Large intestine (tissue), 3 donors: ENCODE measurements around the gene MTMR11. TPM values are rescaled to one million over a fixed set of nuclear protein-coding genes. Genes with fewer than 3 reads are reported as not detected.
"Not testable (repeated sequence)": the region's sequence is repeated elsewhere in the genome, so short reads cannot be mapped to it uniquely, and the experiment has no call there.

Experiments
- DNase-seq, 2 donors: peaks; one replicate each; pipeline versions ENCODE4 v3.0.0 to v3.0.0-alpha.2; 2013
- H3K27ac ChIP-seq: one replicate; pipeline ENCODE4 v1.5.1; 2013; ENCODE audit warnings: low read length
- H3K27me3 ChIP-seq: 2 replicates; pipeline ENCODE4 v1.6.1; 2013; ENCODE audit warnings: low read length; ENCODE audit not compliant: control insufficient read depth, insufficient read depth
- H3K36me3 ChIP-seq: 2 replicates; pipeline ENCODE4 v1.6.1; 2013; ENCODE audit warnings: low read length; ENCODE audit not compliant: control insufficient read depth, insufficient read depth
- H3K4me1 ChIP-seq: one replicate; pipeline ENCODE4 v1.6.1; 2013; ENCODE audit warnings: low read length; ENCODE audit not compliant: control insufficient read depth, insufficient read depth
- H3K4me3 ChIP-seq: one replicate; pipeline ENCODE4 v1.5.1; 2013; ENCODE audit warnings: low read length
- H3K9me3 ChIP-seq: one replicate; pipeline ENCODE4 v1.6.1; 2013; ENCODE audit warnings: mild to moderate bottlenecking, low read depth, low read length, moderate library complexity; ENCODE audit not compliant: control insufficient read depth
- WGBS: methylation state at CpG from one replicate; pipeline ENCODE4 v1.1.5; 2013; ENCODE audit warnings: low lambda C conversion rate; ENCODE audit not compliant: insufficient coverage; 5-methylcytosine and 5-hydroxymethylcytosine counted together
- polyA plus RNA-seq: library from polyadenylated mRNA; unstranded; fragments of 120-200 nt; gene quantifications from one replicate; pipeline ENCODE4 v1.2.1, GENCODE V29; 2013

MTMR11 gene
- polyA plus RNA-seq, 1 donor = 170 TPM

GRCh38 chr1:149886121-149886395 lies 50.6 kb downstream of the MTMR11 start:
- H3K36me3 ChIP-seq, H3K9me3 ChIP-seq, DNase-seq, H3K27me3 ChIP-seq: not testable (repeated sequence)
- WGBS = no CpG with 5 or more reads among the region's 19 CpGs
- Histone ChIP-seq H3K27ac (peak overlapping the region; percentile 95), H3K4me3 (peak overlapping the region; percentile 65), H3K4me1 (peaks cover 17% of the 10 kb centered on the region)

GRCh38 chr1:149885339-149886120 lies 51.1 kb downstream of the MTMR11 start:
- Histone ChIP-seq H3K9me3 (no peaks in the 10 kb centered on the region), H3K4me3 (peak overlapping the region; percentile 65), H3K36me3 (no peaks in the 10 kb centered on the region), H3K27ac (peak overlapping the region; percentile 95), H3K27me3 (no peaks in the 10 kb centered on the region), H3K4me1 (peaks cover 17% of the 10 kb centered on the region)
- peak; percentile 76 to 86 for DNase-seq
- 0% methylated on average over 2 of the region's 36 CpGs for WGBS

GRCh38 chr1:149884433-149885338 lies 52.0 kb downstream of the MTMR11 start:
- peak in 1 of 2 donors; percentile 50 for DNase-seq
- no CpG with 5 or more reads among the region's 9 CpGs for WGBS
- Histone ChIP-seq H3K4me1 (peaks cover 17% of the 10 kb centered on the region), H3K36me3 (no peaks in the 10 kb centered on the region), H3K27ac (peak overlapping the region; percentile 95), H3K4me3 (peak overlapping the region; percentile 65), H3K27me3 (no peaks in the 10 kb centered on the region), H3K9me3 (no peaks in the 10 kb centered on the region)

- Histone ChIP-seq H3K4me3 (no peak overlapping the region), H3K9me3 (no peaks in the 10 kb centered on the region)
Measured at GRCh38 chr1:149883598-149884247, 53.0 kb downstream of the MTMR11 start.

GRCh38 chr1:149881876-149882275 lies 54.8 kb downstream of the MTMR11 start:
- no CpG with 5 or more reads among the region's 1 CpG for WGBS
- H3K27me3 ChIP-seq = no peaks in the 10 kb centered on the region
- no peak overlapping the region for H3K27ac ChIP-seq
- peaks cover 12% of the 10 kb centered on the region for H3K4me1 ChIP-seq
- no peaks in the 10 kb centered on the region for H3K9me3 ChIP-seq
- no peak overlapping the region for H3K4me3 ChIP-seq
- no peaks in the 10 kb centered on the region for H3K36me3 ChIP-seq
- peak in 1 of 2 donors; percentile 60 for DNase-seq

More at GRCh38 chr1:149883598-149884247, 53.0 kb downstream of the MTMR11 start:
- Histone ChIP-seq H3K4me1 (peaks cover 13% of the 10 kb centered on the region), H3K36me3 (no peaks in the 10 kb centered on the region), H3K27ac (no peak overlapping the region), H3K27me3 (no peaks in the 10 kb centered on the region)
- DNase-seq = no peak
- 67% methylated on average over 1 of the region's 3 CpGs for WGBS

GRCh38 chr1:149879556-149879955 lies 57.1 kb downstream of the MTMR11 start:
- H3K27me3 ChIP-seq = no peaks in the 10 kb centered on the region
- H3K27ac ChIP-seq = no peak overlapping the region
- H3K36me3 ChIP-seq = no peaks in the 10 kb centered on the region
- peaks cover 8% of the 10 kb centered on the region for H3K4me1 ChIP-seq
- H3K9me3 ChIP-seq = no peaks in the 10 kb centered on the region
- no peak for DNase-seq
- H3K4me3 ChIP-seq = no peak overlapping the region
- WGBS = no CpG with 5 or more reads among the region's 1 CpG

Other genes with a start within 250 kb of the MTMR11 start
- gene FCGR1A, start 154.2 kb downstream of the MTMR11 start, polyA plus RNA-seq = 1.8 TPM
- 20.0 TPM for gene BOLA1, start 37.3 kb downstream of the MTMR11 start, polyA plus RNA-seq
- 5.1 TPM for gene SV2A, start 19.0 kb downstream of the MTMR11 start, polyA plus RNA-seq
- gene SF3B4, start 9.1 kb downstream of the MTMR11 start, polyA plus RNA-seq = 57.3 TPM
- gene OTUD7B, start 73.8 kb upstream of the MTMR11 start, polyA plus RNA-seq = 16.9 TPM
- 43.6 TPM for gene VPS45, start 130.9 kb upstream of the MTMR11 start, polyA plus RNA-seq
- gene PLEKHO1, start 213.0 kb upstream of the MTMR11 start, polyA plus RNA-seq = 30.5 TPM